H1 (cell line): ENCODE data around the gene EEF1A2. TPM values are rescaled to one million over a fixed set of nuclear protein-coding genes. Genes with fewer than 3 reads are reported as not detected.

Experiments used
- CTCF ChIA-PET: fragments of 300-600 bp; sonication (Branson Sonifier 250); formaldehyde crosslinking; loops from one replicate; lab custom pipeline; 2021; ENCODE audit not compliant: partially characterized antibody; lab: Charles Lee
- POLR2A ChIA-PET: fragments of 300-600 bp; sonication (Branson Sonifier 250); formaldehyde crosslinking; loops from one replicate; lab custom pipeline; 2021; ENCODE audit warnings: inconsistent platforms; ENCODE audit not compliant: partially characterized antibody; lab: Charles Lee
- DNase-seq, 2 experiments: peaks; one replicate each; pipeline versions ENCODE4 v3.0.0 to v3.0.0-alpha.2; 2010 to 2022; ENCODE audit warnings: low spot score in 2 of 2, low read depth in 1 of 2, mixed read lengths in 1 of 2
- FAIRE-seq: peaks from 2 replicates; lab custom pipeline; 2011; peaks lifted over from hg19 to GRCh38; lab: Jason Lieb, UNC
- H2AFZ ChIP-seq: 2 replicates; pipeline ENCODE4 v1.8.1; 2012; ENCODE audit warnings: low read length, inconsistent platforms
- H2AK5ac ChIP-seq: 2 replicates; pipeline ENCODE4 v1.6.1; 2013; ENCODE audit warnings: low read depth, low read length
- H2BK120ac ChIP-seq: replicated peaks from 2 replicates; pipeline ENCODE3; 2013; ENCODE audit warnings: low read depth, low read length, inconsistent platforms
- H2BK12ac ChIP-seq: 2 replicates; pipeline ENCODE4 v1.6.1; 2013; ENCODE audit warnings: low read depth, low read length
- H2BK15ac ChIP-seq: 2 replicates; pipeline ENCODE4 v1.6.1; 2013; ENCODE audit warnings: low read length
- H2BK20ac ChIP-seq: 2 replicates; pipeline ENCODE4 v1.6.1; 2013; ENCODE audit warnings: low read length
- H2BK5ac ChIP-seq: 2 replicates; pipeline ENCODE4 v1.6.1; 2013; ENCODE audit warnings: low read depth, low read length
- H3K14ac ChIP-seq: 2 replicates; pipeline ENCODE4 v1.6.1; 2013; ENCODE audit warnings: inconsistent platforms; ENCODE audit not compliant: insufficient read length
- H3K18ac ChIP-seq: 2 replicates; pipeline ENCODE4 v1.6.1; 2013; ENCODE audit warnings: low read length; ENCODE audit errors: extremely low read depth
- H3K23ac ChIP-seq: 2 replicates; pipeline ENCODE4 v1.6.1; 2013; ENCODE audit warnings: inconsistent platforms; ENCODE audit not compliant: insufficient read length
- H3K23me2 ChIP-seq: 2 replicates; pipeline ENCODE4 v1.6.1; 2013; ENCODE audit warnings: low read depth, low read length
- H3K27ac ChIP-seq: 2 replicates; pipeline ENCODE4 v1.6.1; 2011; ENCODE audit warnings: low read depth, low read length, inconsistent platforms
- H3K27me3 ChIP-seq, 4 experiments: replicated peaks in 1 of 4; 1 replicate in 1 of 4; 2 replicates in 3 of 4; pipeline versions ENCODE4 v1.6.1 to v1.8.1; 2011 to 2013; ENCODE audit warnings: low read length in 3 of 4, mild to moderate bottlenecking in 3 of 4, inconsistent platforms in 2 of 4, mixed read lengths in 2 of 4, moderate library complexity in 1 of 4; ENCODE audit not compliant: control insufficient read depth in 3 of 4, insufficient read depth in 3 of 4; ENCODE audit errors: extremely low read depth in 1 of 4
- H3K36me3 ChIP-seq, 4 experiments: 2 replicates each; pipeline versions ENCODE4 v1.6.1 to v1.8.1; 2011 to 2013; ENCODE audit warnings: mild to moderate bottlenecking in 4 of 4, low read length in 3 of 4, moderate library complexity in 2 of 4, control low read depth in 1 of 4, inconsistent platforms in 1 of 4; ENCODE audit not compliant: insufficient read depth in 4 of 4, control insufficient read depth in 2 of 4
- H3K4ac ChIP-seq: replicated peaks from 2 replicates; pipeline ENCODE3; 2013; ENCODE audit warnings: low read length, low read depth, mixed read lengths, inconsistent platforms; ENCODE audit not compliant: insufficient read length
- H3K4me1 ChIP-seq, 4 experiments: replicated peaks in 1 of 4; 1 replicate in 1 of 4; 2 replicates in 3 of 4; pipeline versions ENCODE4 v1.6.1 to v1.8.1; 2011 to 2013; ENCODE audit warnings: low read length in 3 of 4, inconsistent platforms in 2 of 4, mixed read lengths in 1 of 4; ENCODE audit not compliant: insufficient read depth in 4 of 4, control insufficient read depth in 3 of 4
- H3K4me2 ChIP-seq, 2 experiments: 2 replicates each; pipeline versions ENCODE4 v1.6.1 to v1.8.1; 2011 to 2013; ENCODE audit warnings: low read depth in 2 of 2, low read length in 2 of 2, control low read depth in 1 of 2, inconsistent platforms in 1 of 2, mild to moderate bottlenecking in 1 of 2; ENCODE audit not compliant: insufficient read depth in 1 of 2
- H3K4me3 ChIP-seq, 4 experiments: fragments of 200-600, 300-600 bp in 1 of 4; sonication (generic), shearing (Covaris generic), sonication (Bioruptor Twin) in 1 of 4; 2 replicates each; pipeline versions ENCODE4 v1.5.1 to v1.8.1; 2011 to 2016; ENCODE audit warnings: low read length in 4 of 4, low read depth in 3 of 4, control low read depth in 2 of 4, inconsistent platforms in 2 of 4, mild to moderate bottlenecking in 2 of 4, mixed read lengths in 1 of 4, moderate library complexity in 1 of 4; ENCODE audit not compliant: insufficient read depth in 2 of 4; ENCODE audit errors: extremely low read depth in 1 of 4
- H3K56ac ChIP-seq: replicated peaks from 2 replicates; pipeline ENCODE3; 2013; ENCODE audit warnings: low read depth, mild to moderate bottlenecking, mixed read lengths, low read length, inconsistent platforms; ENCODE audit not compliant: insufficient read length
- H3K79me1 ChIP-seq: 2 replicates; pipeline ENCODE4 v1.6.1; 2013; ENCODE audit warnings: low read depth, low read length, control low read depth
- H3K79me2 ChIP-seq, 2 experiments: 2 replicates each; pipeline versions ENCODE4 v1.6.1 to v1.8.1; 2012 to 2013; ENCODE audit warnings: low read length in 2 of 2, mild to moderate bottlenecking in 2 of 2, inconsistent platforms in 1 of 2; ENCODE audit not compliant: insufficient read depth in 2 of 2, control insufficient read depth in 1 of 2
- H3K9ac ChIP-seq, 4 experiments: replicated peaks in 1 of 4; 1 replicate in 1 of 4; 2 replicates in 3 of 4; pipeline versions ENCODE4 v1.6.1 to v1.8.1; 2011 to 2013; ENCODE audit warnings: low read depth in 3 of 4, low read length in 3 of 4, control low read depth in 2 of 4, mild to moderate bottlenecking in 2 of 4, moderate library complexity in 2 of 4, inconsistent platforms in 1 of 4; ENCODE audit errors: extremely low read depth in 1 of 4
- H3K9me3 ChIP-seq, 2 experiments: 2 replicates each; pipeline versions ENCODE4 v1.6.1 to v1.8.1; 2012 to 2013; ENCODE audit warnings: mild to moderate bottlenecking in 2 of 2, moderate library complexity in 2 of 2, control low read depth in 1 of 2, inconsistent platforms in 1 of 2, low read depth in 1 of 2, low read length in 1 of 2, mixed read lengths in 1 of 2; ENCODE audit not compliant: insufficient read depth in 2 of 2
- H4K20me1 ChIP-seq, 2 experiments: replicated peaks in 1 of 2; 2 replicates each; pipeline versions ENCODE3 to v1.8.1; 2011 to 2013; ENCODE audit warnings: inconsistent platforms in 2 of 2, low read length in 2 of 2, mild to moderate bottlenecking in 1 of 2; ENCODE audit not compliant: insufficient read depth in 2 of 2, control insufficient read depth in 1 of 2
- H4K5ac ChIP-seq: 2 replicates; pipeline ENCODE4 v1.6.1; 2013; ENCODE audit warnings: low read length, low read depth, mixed read lengths, inconsistent platforms; ENCODE audit not compliant: insufficient read length
- H4K8ac ChIP-seq: 2 replicates; pipeline ENCODE4 v1.8.0; 2013; ENCODE audit warnings: mild to moderate bottlenecking, moderate library complexity, low read length, inconsistent platforms; ENCODE audit not compliant: insufficient read depth; ENCODE audit errors: extremely low read depth
- H4K91ac ChIP-seq: replicated peaks from 2 replicates; pipeline ENCODE3; 2013; ENCODE audit warnings: low read length, mixed read lengths, inconsistent platforms; ENCODE audit not compliant: insufficient read length
- ASH2L ChIP-seq: fragments of 200-600, 300-600 bp; sonication (generic); IDR thresholded peaks from one replicate; pipeline ENCODE4 v1.7.1; 2017; ENCODE audit warnings: low read length
- CBX5 ChIP-seq: fragments of 300-800, 300-1000 bp; sonication (generic); IDR thresholded peaks from 2 replicates; pipeline ENCODE4 v1.7.1; 2016; ENCODE audit warnings: antibody characterized with exemption, low read length, low read depth
- CEBPB ChIP-seq: IDR thresholded peaks from 2 replicates; pipeline ENCODE4 v1.6.1; 2012; ENCODE audit warnings: low read depth, low read length
- EZH2 ChIP-seq: fragments of 200-600 bp; sonication (generic); IDR thresholded peaks from 2 replicates; pipeline ENCODE4 v1.7.1; 2012; ENCODE audit warnings: low read depth, mild to moderate bottlenecking, moderate library complexity, low read length, inconsistent platforms; ENCODE audit not compliant: severe bottlenecking
- KDM4A ChIP-seq: IDR thresholded peaks from one replicate; pipeline ENCODE4 v1.7.1; 2012; ENCODE audit warnings: low read depth, mild to moderate bottlenecking, moderate library complexity, low read length, inconsistent platforms; ENCODE audit not compliant: severe bottlenecking
- MAFK ChIP-seq: IDR thresholded peaks from 2 replicates; pipeline ENCODE4 v1.6.1; 2012; ENCODE audit warnings: low read depth, mild to moderate bottlenecking, improper control_type of control experiment, low read length
- POLR2AphosphoS5 ChIP-seq: IDR thresholded peaks from 2 replicates; pipeline ENCODE4 v1.6.1; 2011; ENCODE audit warnings: low read depth, low read length
- RNF2 ChIP-seq: fragments of 200-900, 300-1000 bp; sonication (generic); IDR thresholded peaks from 2 replicates; pipeline ENCODE4 v1.7.1; 2016; ENCODE audit warnings: borderline replicate concordance, low read depth, mild to moderate bottlenecking, antibody characterized with exemption, low read length; ENCODE audit not compliant: poor library complexity, severe bottlenecking; ENCODE audit errors: missing control alignments
- RXRA ChIP-seq: IDR thresholded peaks from 2 replicates; pipeline ENCODE4 v1.6.1; 2011; ENCODE audit warnings: low read depth, mild to moderate bottlenecking, low read length, moderate library complexity; ENCODE audit not compliant: insufficient read depth
- SRF ChIP-seq: IDR thresholded peaks from 2 replicates; pipeline ENCODE4 v1.6.1; 2011; ENCODE audit warnings: mild to moderate bottlenecking, low read depth, low read length, moderate library complexity
- USF2 ChIP-seq: IDR thresholded peaks from 2 replicates; pipeline ENCODE4 v1.6.1; 2011; ENCODE audit warnings: low read length, improper control_type of control experiment
- WGBS, 2 experiments: shearing (Covaris generic) in 1 of 2; methylation state at CpG; one replicate each; pipeline versions ENCODE4 v1.1.6 to v1.1.7; 2013 to 2015; ENCODE audit warnings: low lambda C conversion rate in 2 of 2, mixed read lengths in 2 of 2, inconsistent platforms in 1 of 2, low coverage in 1 of 2, missing lambda C conversion rate in 1 of 2; ENCODE audit not compliant: insufficient replicate concordance in 2 of 2, insufficient coverage in 1 of 2, insufficient read length in 1 of 2; ENCODE audit errors: extremely low coverage in 1 of 2, missing lambda C conversion rate in 1 of 2; 5-methylcytosine and 5-hydroxymethylcytosine counted together
- polyA plus RNA-seq, 7 experiments: library from polyadenylated mRNA; depleted of rRNA in 3 of 7; stranded (reverse) in 5 of 7; unstranded in 2 of 7; fragments of >200 nt in 5 of 7; fragments of 200-250 nt in 2 of 7; gene quantifications; 1 replicate in 5 of 7; 2 replicates in 1 of 7; 4 replicates in 1 of 7; pipeline versions ENCODE4 v1.2.1 to v1.2.3, GENCODE V29; 2011 to 2013; ENCODE audit warnings: missing spikeins in 2 of 7, mixed read lengths in 2 of 7
- total RNA-seq: library from RNA; stranded (reverse); fragmentation: NEBNext Ultra II Directional; extraction: Animal tissue kit (Norgen Biotek cat#: 25700); gene quantifications from 2 replicates; pipeline ENCODE4 v1.2.1, GENCODE V29; 2021

Gene EEF1A2
- total and polyA plus RNA-seq, 2 of the 8 experiments (the other 6 are each of a cell fraction or from before 2014, with no cell fraction given) = 7.4 to 25.8 TPM

DNA sequence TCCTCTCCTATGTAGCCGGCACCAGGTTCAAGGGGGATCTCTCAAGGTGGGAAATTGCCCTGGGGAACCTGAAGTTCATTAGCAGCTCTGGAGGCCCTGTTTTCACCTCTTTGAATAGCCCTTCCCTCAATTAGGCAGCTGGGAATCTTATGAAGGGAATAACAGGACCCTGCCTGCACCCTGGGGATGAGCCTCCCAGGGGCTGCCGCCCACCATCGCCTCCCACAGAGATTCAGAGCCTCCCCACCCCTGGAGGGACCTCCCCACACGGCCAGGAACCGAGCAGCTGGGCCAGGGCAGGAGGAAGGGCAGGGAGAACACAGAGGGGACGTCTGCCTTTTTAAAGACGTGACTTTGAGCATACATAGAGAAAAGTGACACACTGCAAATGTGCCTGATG lies 4.6 kb upstream of the EEF1A2 start:
- Histone ChIP-seq H2BK12ac (no peak overlapping the region), H2BK20ac (no peak overlapping the region), H4K20me1 (peaks cover 0 to 1% of the 10 kb centered on the region in 2 experiments), H3K18ac (no peak overlapping the region), H2BK120ac (no peak overlapping the region), H3K14ac (no peak overlapping the region), H4K91ac (no peak overlapping the region), H3K4me2 (no peak overlapping the region), H2AFZ (no peak overlapping the region), H3K4me1 (peaks cover 0 to 18% (median 10%) of the 10 kb centered on the region in 4 experiments; a peak in 6 of 7 replicates), H3K27me3 (peaks cover 8 to 17% (median 12%) of the 10 kb centered on the region in 4 experiments), H3K79me2 (no peaks in the 10 kb centered on the region), H3K79me1 (no peaks in the 10 kb centered on the region), H3K9ac (no peak overlapping the region), H2BK15ac (no peak overlapping the region), H3K23ac (no peak overlapping the region), H2BK5ac (no peak overlapping the region), H3K27ac (no peak overlapping the region), H3K4ac (no peak overlapping the region), H3K56ac (no peak overlapping the region), H2AK5ac (no peak overlapping the region), H3K36me3 (no peaks in the 10 kb centered on the region), H3K4me3 (no peak overlapping the region), H4K5ac (no peak overlapping the region), H3K23me2 (no peaks in the 10 kb centered on the region; the same call in 1 of the 2 replicates), H4K8ac (no peak overlapping the region), H3K9me3 (peaks cover 0 to 6% of the 10 kb centered on the region in 2 experiments; a peak in 2 of 4 replicates)
- ChIA-PET POLR2A (interaction anchor here (2.0 kb wide), 1 partner anchor 34 kb away, joined by 5 read pairs; the partner anchor contains the start of gene PTK6), CTCF (interaction anchor here (0.6 to 1.7 kb wide), 4 partner anchors 10 to 107 kb away, joined by 3 to 6 read pairs (median 3); no protein-coding TSS in a partner anchor)
- FAIRE-seq = no peak
- TF ChIP-seq CEBPB (no peak), SRF (no peak), RXRA (no peak), EZH2 (no peak), ASH2L (no peak), KDM4A (no peak), POLR2AphosphoS5 (no peak), CBX5 (no peak), MAFK (no peak), RNF2 (no peak), USF2 (no peak)
- DNase-seq = no peak
- WGBS, 2 experiments = 63% methylated on average over 7 of the region's 7 CpGs; no CpG with 5 or more reads in 1 of the 2 experiments
